HCT116 (cell line): ENCODE data around the gene SYTL2. TPM values are rescaled to one million over a fixed set of nuclear protein-coding genes. Genes with fewer than 3 reads are reported as not detected.

Experiments used
- ATAC-seq: fragments of 200-7000 bp; cut with Tn5 transposase; 2 replicates; pipeline ENCODE4 v1.9.1; 2020; ENCODE audit warnings: mild to moderate bottlenecking, moderate library complexity
- BruUV-seq: library from RNA; stranded (reverse); fragments of 400-500 nt; replicated peaks from 2 replicates; lab custom pipeline; 2021; lab: Mats Ljungman, UMichigan
- CTCF ChIA-PET: fragments of 300-600 bp; sonication (Branson Sonifier 250); formaldehyde crosslinking; loops from one replicate; lab custom pipeline; 2021; ENCODE audit warnings: antibody characterized with exemption; lab: Charles Lee
- POLR2A ChIA-PET: fragments of 300-600, 350-600 bp; sonication (Branson Sonifier 250); formaldehyde crosslinking; loops from one replicate; lab custom pipeline; 2021; ENCODE audit warnings: antibody characterized with exemption; lab: Charles Lee
- RAD21 ChIA-PET, 2 experiments: fragments of 300-600 bp; sonication (Branson Sonifier 250); formaldehyde crosslinking; loops; one replicate each; lab custom pipeline; 2023; ENCODE audit warnings: low total read pairs in 2 of 2; ENCODE audit not compliant: uncharacterized antibody in 2 of 2, unreplicated experiment in 2 of 2, low non-redundant PET in 1 of 2; lab: Charles Lee
- DNase-seq: peaks from one replicate; pipeline ENCODE4 v3.0.0-alpha.2; 2010; ENCODE audit warnings: low read depth, low spot score
- H2AFZ ChIP-seq: fragments of 200-600 bp; shearing (Covaris generic), sonication (generic); 2 replicates; pipeline ENCODE4 v1.6.1; 2017; ENCODE audit warnings: low read depth, mixed run types, mixed read lengths, antibody characterized with exemption, low read length; ENCODE audit not compliant: poor library complexity, severe bottlenecking
- H3K27ac ChIP-seq: 2 replicates; pipeline ENCODE4 v1.5.1; 2012; ENCODE audit warnings: low read depth, low read length
- H3K27me3 ChIP-seq: fragments of 200-600 bp; sonication (generic); 2 replicates; pipeline ENCODE4 v1.6.1; 2016; ENCODE audit warnings: mixed run types, low read length, mixed read lengths; ENCODE audit not compliant: insufficient read depth
- H3K36me3 ChIP-seq, 2 experiments: fragments of 200-500 bp in 1 of 2; fragments of 200-600 bp in 1 of 2; sonication (Bioruptor generic) in 1 of 2; sonication (generic) in 1 of 2; 2 replicates each; pipeline versions ENCODE4 v1.5.1 to v1.6.1; 2014 to 2016; ENCODE audit warnings: low read length in 2 of 2, inconsistent platforms in 1 of 2, mixed read lengths in 1 of 2, mixed run types in 1 of 2; ENCODE audit not compliant: insufficient read depth in 2 of 2, control insufficient read depth in 1 of 2
- H3K4me1 ChIP-seq, 2 experiments: fragments of 200-600 bp in 1 of 2; sonication (generic) in 1 of 2; 2 replicates each; pipeline versions ENCODE4 v1.5.1 to v1.6.1; 2012 to 2017; ENCODE audit warnings: low read length in 2 of 2, inconsistent platforms in 1 of 2, mild to moderate bottlenecking in 1 of 2, mixed read lengths in 1 of 2, mixed run types in 1 of 2, moderate library complexity in 1 of 2; ENCODE audit not compliant: insufficient read depth in 2 of 2, control insufficient read depth in 1 of 2
- H3K4me2 ChIP-seq: fragments of 200-600 bp; sonication (generic); 2 replicates; pipeline ENCODE4 v1.6.1; 2017; ENCODE audit warnings: mixed run types, low read length, mixed read lengths
- H3K4me3 ChIP-seq, 2 experiments: fragments of 200-600 bp in 1 of 2; sonication (generic) in 1 of 2; replicated peaks in 1 of 2; 2 replicates each; pipeline ENCODE4 v1.5.1; 2011 to 2016; ENCODE audit warnings: low read length in 2 of 2, control low read depth in 1 of 2, low read depth in 1 of 2, mild to moderate bottlenecking in 1 of 2, mixed read lengths in 1 of 2, mixed run types in 1 of 2
- H3K79me2 ChIP-seq: fragments of 200-600 bp; sonication (generic); 2 replicates; pipeline ENCODE4 v1.6.1; 2017; ENCODE audit warnings: mild to moderate bottlenecking, mixed run types, low read length, moderate library complexity, mixed read lengths; ENCODE audit not compliant: insufficient read depth
- H3K9ac ChIP-seq: fragments of 200-600 bp; sonication (generic); 2 replicates; pipeline ENCODE4 v1.6.1; 2016; ENCODE audit warnings: low read length, mixed read lengths
- H3K9me2 ChIP-seq: fragments of 200-600 bp; sonication (generic), shearing (Covaris generic); 2 replicates; pipeline ENCODE4 v1.6.1; 2017; ENCODE audit warnings: mixed run types, mild to moderate bottlenecking, moderate library complexity; ENCODE audit not compliant: insufficient read depth
- H3K9me3 ChIP-seq, 2 experiments: fragments of 200-500 bp in 1 of 2; fragments of 200-600 bp in 1 of 2; sonication (Bioruptor generic) in 1 of 2; sonication (generic) in 1 of 2; 2 replicates each; pipeline ENCODE4 v1.6.1; 2014 to 2017; ENCODE audit warnings: low read length in 2 of 2, mixed read lengths in 2 of 2, inconsistent platforms in 1 of 2, low read depth in 1 of 2, mild to moderate bottlenecking in 1 of 2, mixed run types in 1 of 2, moderate library complexity in 1 of 2; ENCODE audit not compliant: control insufficient read depth in 1 of 2, insufficient read depth in 1 of 2
- H4K20me1 ChIP-seq: fragments of 200-600 bp; sonication (generic), shearing (Covaris generic); 2 replicates; pipeline ENCODE4 v1.6.1; 2017; ENCODE audit warnings: mixed run types, mild to moderate bottlenecking, moderate library complexity; ENCODE audit not compliant: insufficient read depth
- CBX3 ChIP-seq: IDR thresholded peaks from 2 replicates; pipeline ENCODE4 v1.6.1; 2012; ENCODE audit warnings: low read depth
- CEBPB ChIP-seq: IDR thresholded peaks from 2 replicates; pipeline ENCODE4 v1.6.1; 2012; ENCODE audit warnings: low read depth
- ELF1 ChIP-seq: IDR thresholded peaks from 2 replicates; pipeline ENCODE4 v1.6.1; 2012; ENCODE audit warnings: low read depth, borderline replicate concordance
- EZH2 ChIP-seq: fragments of 200-600 bp; sonication (generic); IDR thresholded peaks from 2 replicates; pipeline ENCODE4 v1.6.1; 2017; ENCODE audit warnings: antibody characterized with exemption, mixed run types
- FOSL1 ChIP-seq: IDR thresholded peaks from 2 replicates; pipeline ENCODE4 v1.6.1; 2012; ENCODE audit warnings: low read depth
- POLR2A ChIP-seq: IDR thresholded peaks from 2 replicates; pipeline ENCODE4 v1.7.0; 2011; ENCODE audit warnings: borderline replicate concordance; ENCODE audit not compliant: insufficient read depth, insufficient read length; ENCODE audit errors: extremely low read depth
- POLR2AphosphoS5 ChIP-seq: IDR thresholded peaks from 2 replicates; pipeline ENCODE4 v1.6.1; 2011; ENCODE audit warnings: mild to moderate bottlenecking, low read depth, low read length, moderate library complexity
- RAD21 ChIP-seq: IDR thresholded peaks from 2 replicates; pipeline ENCODE4 v1.6.1; 2012; ENCODE audit warnings: low read depth, mild to moderate bottlenecking
- REST ChIP-seq: IDR thresholded peaks from 2 replicates; pipeline ENCODE4 v1.6.1; 2012; ENCODE audit warnings: low read depth
- SP1 ChIP-seq: IDR thresholded peaks from 2 replicates; pipeline ENCODE4 v1.6.1; 2012; ENCODE audit warnings: low read depth
- SRF ChIP-seq: IDR thresholded peaks from 2 replicates; pipeline ENCODE4 v1.6.1; 2012; ENCODE audit warnings: low read depth
- ZFX ChIP-seq: fragments of 450-650 bp; IDR thresholded peaks from 2 replicates; pipeline ENCODE4 v1.6.1; 2017
- ZNF274 ChIP-seq: fragments of 200-500 bp; sonication (Bioruptor generic); IDR thresholded peaks from 2 replicates; pipeline ENCODE4 v1.6.1; 2014; ENCODE audit warnings: mild to moderate bottlenecking, low read depth, low read length, inconsistent platforms
- intact Hi-C: fragments of 100-400 bp; cut with micrococcal nuclease; formaldehyde crosslinking; loops from 2 replicates; pipeline ENCODE4 v1.10.0; 2022
- total RNA-seq: library from RNA; stranded (reverse); gene quantifications from one replicate; pipeline ENCODE4 v1.2.1, GENCODE V29; 2021; ENCODE audit not compliant: unreplicated experiment
- TF ChIP-seq, protein P1 (sequence below), 3 experiments: fragments of 200-600 bp in 1 of 3; sonication (generic) in 1 of 3; IDR thresholded peaks in 2 of 3; conservative IDR thresholded peaks in 1 of 3; 2 replicates each; pipeline ENCODE4 v1.5.1; 2012 to 2017; ENCODE audit warnings: low read depth in 2 of 3, low read length in 2 of 3, antibody characterized with exemption in 1 of 3, borderline replicate concordance in 1 of 3, control low read depth in 1 of 3, mild to moderate bottlenecking in 1 of 3, mixed read lengths in 1 of 3, mixed run types in 1 of 3, moderate library complexity in 1 of 3; ENCODE audit not compliant: insufficient read depth in 1 of 3

Gene SYTL2
- total RNA-seq, 1 experiment from 2014 or later: 12.6 TPM

DNA sequence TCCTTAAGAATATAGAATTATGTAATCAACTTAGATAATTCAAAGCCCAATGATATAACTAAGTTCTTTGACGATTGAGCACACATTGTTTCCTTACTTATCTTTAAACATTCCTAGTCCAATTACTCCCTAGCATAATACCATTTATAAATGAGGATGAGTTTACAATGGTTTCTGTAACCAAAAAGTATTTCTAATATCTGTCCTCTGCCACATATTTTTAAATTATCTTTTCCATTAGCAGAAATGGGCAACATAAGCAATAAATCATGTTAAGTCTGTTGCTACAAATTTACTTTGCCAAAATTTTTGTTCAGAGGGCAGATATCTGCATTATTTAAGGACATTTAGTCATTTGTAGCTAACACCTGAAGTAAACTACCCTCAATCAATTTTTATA, 152.8 kb downstream of the SYTL2 start:
- Histone ChIP-seq H3K27ac (no peak overlapping the region), H3K79me2 (peaks cover 92% of the 10 kb centered on the region), H3K27me3 (no peaks in the 10 kb centered on the region), H3K36me3 (peaks cover 45 to 54% of the 10 kb centered on the region in 2 experiments), H4K20me1 (peaks cover 56% of the 10 kb centered on the region), H3K9ac (no peak overlapping the region), H2AFZ (no peak overlapping the region), H3K4me2 (no peak overlapping the region), H3K4me1 (peaks cover 6 to 10% of the 10 kb centered on the region in 2 experiments; a peak in 3 of 4 replicates), H3K9me2 (no peaks in the 10 kb centered on the region), H3K9me3 (no peaks in the 10 kb centered on the region), H3K4me3 (no peak overlapping the region)
- ChIA-PET POLR2A (interaction anchor here (2.1 kb wide), 1 partner anchor 11 kb away, joined by 9 read pairs; the partner anchor contains the start of gene TMEM126A), RAD21 (no interaction called here), CTCF (no interaction called here)
- intact Hi-C loops: no loop called here
- no peak for DNase-seq
- no TSS peak for BruUV-seq
- TF ChIP-seq RAD21 (no peak), CBX3 (no peak), SRF (no peak), EZH2 (no peak), ELF1 (no peak), POLR2AphosphoS5 (no peak), SP1 (no peak)
- ATAC-seq: no peak

DNA sequence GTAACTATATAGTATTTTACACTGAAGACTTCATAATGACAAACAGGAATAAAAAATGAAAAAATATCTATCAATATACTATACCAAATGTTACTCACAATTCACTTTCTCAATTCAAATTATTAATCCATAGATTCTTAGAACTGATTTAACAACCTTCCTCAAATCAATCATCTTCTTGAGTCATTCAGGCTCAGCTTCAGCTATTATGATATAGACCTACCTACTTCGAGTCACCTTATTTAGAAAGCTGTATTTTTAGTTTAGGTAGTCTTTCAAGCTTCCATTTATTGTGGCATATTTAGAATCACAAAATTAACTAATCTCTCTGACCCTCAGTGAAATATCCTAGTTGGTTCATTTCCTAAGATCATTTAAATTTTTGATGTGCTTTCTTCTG, 154.2 kb downstream of the SYTL2 start:
- no peak overlapping the region for H2AFZ ChIP-seq
- peaks cover 82% of the 10 kb centered on the region for H3K79me2 ChIP-seq
- no peak overlapping the region for H3K4me2 ChIP-seq
- no peak for ATAC-seq
- H3K9me3 ChIP-seq: no peaks in the 10 kb centered on the region
- no TSS peak for BruUV-seq
- ChIA-PET RAD21 (no interaction called here), POLR2A (interaction anchor here (1.0 to 1.3 kb wide), 2 partner anchors 8 to 9 kb away, joined by 3 read pairs; partner anchors contain the start of genes CREBZF and TMEM126A), CTCF (no interaction called here)
- peaks cover 44% of the 10 kb centered on the region for H4K20me1 ChIP-seq
- H3K27ac ChIP-seq: no peak overlapping the region
- DNase-seq: no peak
- intact Hi-C loops: no loop called here
- H3K4me1 ChIP-seq: no peaks in the 10 kb centered on the region
- peaks cover 40 to 48% of the 10 kb centered on the region in 2 experiments for H3K36me3 ChIP-seq
- H3K9me2 ChIP-seq: no peaks in the 10 kb centered on the region
- H3K27me3 ChIP-seq: no peaks in the 10 kb centered on the region
- no peak overlapping the region for H3K4me3 ChIP-seq
- no peak overlapping the region for H3K9ac ChIP-seq
- TF ChIP-seq, protein P1, sequence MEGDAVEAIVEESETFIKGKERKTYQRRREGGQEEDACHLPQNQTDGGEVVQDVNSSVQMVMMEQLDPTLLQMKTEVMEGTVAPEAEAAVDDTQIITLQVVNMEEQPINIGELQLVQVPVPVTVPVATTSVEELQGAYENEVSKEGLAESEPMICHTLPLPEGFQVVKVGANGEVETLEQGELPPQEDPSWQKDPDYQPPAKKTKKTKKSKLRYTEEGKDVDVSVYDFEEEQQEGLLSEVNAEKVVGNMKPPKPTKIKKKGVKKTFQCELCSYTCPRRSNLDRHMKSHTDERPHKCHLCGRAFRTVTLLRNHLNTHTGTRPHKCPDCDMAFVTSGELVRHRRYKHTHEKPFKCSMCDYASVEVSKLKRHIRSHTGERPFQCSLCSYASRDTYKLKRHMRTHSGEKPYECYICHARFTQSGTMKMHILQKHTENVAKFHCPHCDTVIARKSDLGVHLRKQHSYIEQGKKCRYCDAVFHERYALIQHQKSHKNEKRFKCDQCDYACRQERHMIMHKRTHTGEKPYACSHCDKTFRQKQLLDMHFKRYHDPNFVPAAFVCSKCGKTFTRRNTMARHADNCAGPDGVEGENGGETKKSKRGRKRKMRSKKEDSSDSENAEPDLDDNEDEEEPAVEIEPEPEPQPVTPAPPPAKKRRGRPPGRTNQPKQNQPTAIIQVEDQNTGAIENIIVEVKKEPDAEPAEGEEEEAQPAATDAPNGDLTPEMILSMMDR (IDR thresholded peaks at IDR 0.05 in 2 of 3, conservative IDR thresholded peaks at IDR 0.05 in 1 of 3; ENCODE audit: borderline replicate concordance in 1 of 3, insufficient read depth in 1 of 3, low read depth in 2 of 3, low read length in 2 of 3): no peak
- TF ChIP-seq CEBPB (no peak), ZNF274 (no peak), POLR2A (no peak), SRF (no peak), CBX3 (no peak), POLR2AphosphoS5 (no peak), ZFX (no peak), FOSL1 (no peak), REST (no peak)
